SU-DHL-6 (cell line): Measurements from ENCODE around the gene RUVBL1.
A peak's percentile ranks its signal among the peaks of the same experiment; 100 is the strongest.

Experiments used
- H2AFZ ChIP-seq: fragments of 200-600 bp; sonication (generic); 2 replicates; pipeline ENCODE4 v1.6.1; 2014; ENCODE audit warnings: low read depth, mild to moderate bottlenecking, moderate library complexity, mixed read lengths, antibody characterized with exemption, low read length; ENCODE audit not compliant: severe bottlenecking
- H3F3A ChIP-seq: fragments of 200-600 bp; shearing (Covaris generic); 2 replicates; pipeline ENCODE4 v1.6.0; 2016; ENCODE audit warnings: antibody characterized with exemption, mild to moderate bottlenecking; ENCODE audit not compliant: insufficient read depth
- H3K27ac ChIP-seq: fragments of 200-600 bp; sonication (generic); 2 replicates; pipeline ENCODE4 v1.5.1; 2016; ENCODE audit warnings: low read depth, mild to moderate bottlenecking, low read length, moderate library complexity, mixed read lengths
- H3K27me3 ChIP-seq: fragments of 200-600 bp; sonication (generic), shearing (Covaris generic); 2 replicates; pipeline ENCODE4 v1.6.0; 2014; ENCODE audit warnings: mild to moderate bottlenecking, low read length
- H3K36me3 ChIP-seq: fragments of 200-600 bp; sonication (generic); 2 replicates; pipeline ENCODE4 v1.6.1; 2014; ENCODE audit warnings: mild to moderate bottlenecking, low read length, mixed read lengths
- H3K4me2 ChIP-seq: fragments of 300-600, 200-600 bp; shearing (Covaris generic), sonication (generic); 2 replicates; pipeline ENCODE4 v1.6.0; 2014; ENCODE audit warnings: low read length, low read depth, mild to moderate bottlenecking; ENCODE audit not compliant: poor library complexity, severe bottlenecking
- H3K4me3 ChIP-seq: fragments of 200-600 bp; sonication (generic); 2 replicates; pipeline ENCODE4 v1.5.1; 2014; ENCODE audit warnings: antibody characterized with exemption, low read length, mild to moderate bottlenecking, mixed read lengths; ENCODE audit not compliant: insufficient read depth, poor library complexity, severe bottlenecking
- H3K79me2 ChIP-seq: fragments of 200-600 bp; sonication (generic); 2 replicates; pipeline ENCODE4 v1.6.1; 2014; ENCODE audit warnings: mild to moderate bottlenecking, low read length, moderate library complexity; ENCODE audit not compliant: insufficient read depth
- H3K9ac ChIP-seq: fragments of 200-600 bp; sonication (generic); 2 replicates; pipeline ENCODE4 v1.7.0; 2014; ENCODE audit warnings: mild to moderate bottlenecking, low read length
- H3K9me2 ChIP-seq: fragments of 200-600 bp; sonication (generic); replicated peaks from 2 replicates; pipeline ENCODE4 v1.6.1; 2014; ENCODE audit warnings: low read length; ENCODE audit not compliant: insufficient read depth
- H3K9me3 ChIP-seq: fragments of 200-600 bp; sonication (generic); 2 replicates; pipeline ENCODE4 v1.6.1; 2014; ENCODE audit warnings: low read length, mixed read lengths; ENCODE audit not compliant: insufficient read depth
- H4K20me1 ChIP-seq: fragments of 200-600 bp; sonication (generic); 2 replicates; pipeline ENCODE4 v1.6.1; 2014; ENCODE audit warnings: low read depth, mild to moderate bottlenecking, antibody characterized with exemption, low read length, moderate library complexity, mixed read lengths
- EZH2phosphoT487 ChIP-seq: fragments of 200-600 bp; sonication (generic), shearing (Covaris generic); conservative IDR thresholded peaks from 2 replicates; pipeline ENCODE4 v1.6.1; 2018; ENCODE audit warnings: mild to moderate bottlenecking, antibody characterized with exemption, low read length, moderate library complexity, mixed read lengths
- TF ChIP-seq, protein P1 (sequence below): fragments of 200-600 bp; sonication (generic); IDR thresholded peaks from one replicate; pipeline ENCODE4 v1.5.1; 2017; ENCODE audit warnings: antibody characterized with exemption, mild to moderate bottlenecking, low read length, moderate library complexity; ENCODE audit not compliant: insufficient read depth, poor library complexity, severe bottlenecking

RUVBL1 gene

DNA sequence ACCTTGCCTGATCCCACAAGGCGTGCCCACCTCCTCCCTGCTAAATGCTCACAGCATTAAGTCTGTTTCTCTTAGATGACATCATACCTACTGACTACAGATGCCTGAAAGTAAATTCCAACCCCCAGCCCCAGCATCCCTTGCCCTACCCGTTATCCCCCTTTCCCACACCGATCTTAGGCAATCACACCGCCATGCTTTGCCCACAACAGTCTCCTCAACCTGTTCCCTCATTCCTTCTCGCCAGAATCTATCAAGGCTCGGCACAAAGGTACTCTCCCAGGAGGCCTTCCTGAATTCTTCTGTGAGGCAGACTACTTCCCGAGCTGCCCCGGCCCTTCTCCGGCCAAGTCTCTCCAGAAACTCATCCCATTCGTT is 72.2 kb downstream of the RUVBL1 start:
- Histone ChIP-seq H3K27ac (no peak overlapping the region), H3K79me2 (peaks cover 41% of the 10 kb centered on the region), H3K9me2 (no peaks in the 10 kb centered on the region), H3K36me3 (peaks cover 4% of the 10 kb centered on the region; the same call in 1 of the 2 replicates), H3K4me3 (peak overlapping the region; percentile 77), H2AFZ (peak overlapping the region; percentile 82), H3K9ac (peak overlapping the region; percentile 98), H3K4me2 (peak overlapping the region; percentile 60), H3K27me3 (no peaks in the 10 kb centered on the region), H3F3A (no peaks in the 10 kb centered on the region; the same call in 1 of the 2 replicates), H3K9me3 (no peaks in the 10 kb centered on the region), H4K20me1 (no peaks in the 10 kb centered on the region)
- no peak for TF ChIP-seq EZH2phosphoT487
- TF ChIP-seq, protein P1, sequence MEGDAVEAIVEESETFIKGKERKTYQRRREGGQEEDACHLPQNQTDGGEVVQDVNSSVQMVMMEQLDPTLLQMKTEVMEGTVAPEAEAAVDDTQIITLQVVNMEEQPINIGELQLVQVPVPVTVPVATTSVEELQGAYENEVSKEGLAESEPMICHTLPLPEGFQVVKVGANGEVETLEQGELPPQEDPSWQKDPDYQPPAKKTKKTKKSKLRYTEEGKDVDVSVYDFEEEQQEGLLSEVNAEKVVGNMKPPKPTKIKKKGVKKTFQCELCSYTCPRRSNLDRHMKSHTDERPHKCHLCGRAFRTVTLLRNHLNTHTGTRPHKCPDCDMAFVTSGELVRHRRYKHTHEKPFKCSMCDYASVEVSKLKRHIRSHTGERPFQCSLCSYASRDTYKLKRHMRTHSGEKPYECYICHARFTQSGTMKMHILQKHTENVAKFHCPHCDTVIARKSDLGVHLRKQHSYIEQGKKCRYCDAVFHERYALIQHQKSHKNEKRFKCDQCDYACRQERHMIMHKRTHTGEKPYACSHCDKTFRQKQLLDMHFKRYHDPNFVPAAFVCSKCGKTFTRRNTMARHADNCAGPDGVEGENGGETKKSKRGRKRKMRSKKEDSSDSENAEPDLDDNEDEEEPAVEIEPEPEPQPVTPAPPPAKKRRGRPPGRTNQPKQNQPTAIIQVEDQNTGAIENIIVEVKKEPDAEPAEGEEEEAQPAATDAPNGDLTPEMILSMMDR: no peak

DNA sequence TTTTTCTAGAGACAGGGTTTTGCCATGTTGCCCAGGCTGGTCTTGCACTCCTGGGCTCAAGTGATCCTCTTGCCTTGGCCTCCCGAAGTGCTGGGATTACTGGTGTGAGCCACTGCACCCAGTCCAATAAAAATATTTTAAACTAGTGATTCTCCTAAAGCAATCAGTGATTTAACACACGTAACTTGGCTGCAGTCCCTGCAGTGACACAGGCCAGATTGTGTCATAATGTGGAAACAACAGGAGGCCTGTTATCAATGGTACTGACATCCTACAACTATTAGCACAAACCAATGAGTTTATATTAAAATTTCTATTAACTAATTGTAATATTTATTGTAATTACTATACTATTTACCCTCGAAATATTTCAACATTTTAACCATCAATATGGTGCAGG is 73.0 kb downstream of the RUVBL1 start:
- Histone ChIP-seq H2AFZ (no peak overlapping the region), H3K9me3 (no peaks in the 10 kb centered on the region), H3K4me3 (no peak overlapping the region), H3K36me3 (no peaks in the 10 kb centered on the region), H3K9me2 (no peaks in the 10 kb centered on the region), H3K27ac (no peak overlapping the region), H3K27me3 (no peaks in the 10 kb centered on the region), H3K79me2 (peaks cover 33% of the 10 kb centered on the region), H3K4me2 (peak overlapping the region; percentile 60), H4K20me1 (no peaks in the 10 kb centered on the region), H3K9ac (no peak overlapping the region), H3F3A (no peaks in the 10 kb centered on the region; the same call in 1 of the 2 replicates)
- no peak for TF ChIP-seq EZH2phosphoT487
- TF ChIP-seq, protein P1: no peak

DNA sequence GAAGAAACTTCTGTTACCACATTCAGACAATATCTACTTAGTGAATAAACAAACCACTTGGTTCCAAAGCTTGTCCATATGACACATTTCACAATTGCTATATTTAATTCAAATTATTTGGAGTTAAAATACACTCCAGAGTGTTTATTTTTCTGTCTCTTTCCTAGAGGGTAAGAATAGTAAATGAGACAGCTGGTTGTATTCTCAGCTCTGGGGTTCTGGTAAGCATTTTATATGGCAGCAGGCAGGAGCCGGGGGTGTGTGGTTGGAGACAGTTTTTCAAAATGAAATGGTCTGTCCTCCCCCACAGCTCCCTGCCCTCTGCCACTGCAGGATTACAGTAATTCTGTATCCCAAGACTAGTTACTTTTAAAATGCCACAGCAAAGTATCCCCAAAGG is 82.3 kb downstream of the RUVBL1 start:
- Histone ChIP-seq H3K4me3 (no peak overlapping the region), H3K79me2 (no peaks in the 10 kb centered on the region), H3K9ac (no peak overlapping the region), H3K9me2 (no peaks in the 10 kb centered on the region), H3K9me3 (no peaks in the 10 kb centered on the region), H3F3A (no peaks in the 10 kb centered on the region), H3K27ac (no peak overlapping the region), H3K27me3 (no peaks in the 10 kb centered on the region), H3K36me3 (no peaks in the 10 kb centered on the region), H2AFZ (no peak overlapping the region), H4K20me1 (no peaks in the 10 kb centered on the region), H3K4me2 (no peak overlapping the region)
- TF ChIP-seq EZH2phosphoT487: no peak
- TF ChIP-seq, protein P1: no peak
